CD4-positive, alpha-beta memory T cell (primary cell): ENCODE results near the gene C2orf81. TPM values are rescaled to one million over a fixed set of nuclear protein-coding genes. Genes with fewer than 3 reads are reported as not detected.

Experiments
- CTCF ChIA-PET: fragments of 350-600 bp; sonication (Branson Sonifier 250); formaldehyde crosslinking; loops from one replicate; lab custom pipeline; 2021; ENCODE audit warnings: inconsistent platforms; ENCODE audit not compliant: partially characterized antibody; lab: Charles Lee
- POLR2A ChIA-PET: fragments of 350-600 bp; sonication (Branson Sonifier 250); formaldehyde crosslinking; loops from one replicate; lab custom pipeline; 2021; ENCODE audit not compliant: partially characterized antibody; lab: Charles Lee
- DNase-seq, 5 donors: peaks; one replicate each; pipeline versions ENCODE4 v3.0.0 to v3.0.0-alpha.2; 2020 to 2022; ENCODE audit warnings: mixed read lengths in 1 of 5
- H3K27ac ChIP-seq: one replicate; pipeline ENCODE4 v1.7.0; 2013; ENCODE audit warnings: low read depth, low read length
- H3K27me3 ChIP-seq: 2 replicates; pipeline ENCODE4 v1.7.0; 2013; ENCODE audit warnings: mild to moderate bottlenecking, low read length, moderate library complexity; ENCODE audit not compliant: insufficient read depth
- H3K36me3 ChIP-seq: 2 replicates; pipeline ENCODE4 v1.7.0; 2013; ENCODE audit warnings: mild to moderate bottlenecking, low read length, moderate library complexity; ENCODE audit not compliant: insufficient read depth
- H3K4me1 ChIP-seq: 2 replicates; pipeline ENCODE4 v1.7.0; 2013; ENCODE audit warnings: mild to moderate bottlenecking, low read length, moderate library complexity; ENCODE audit not compliant: insufficient read depth
- H3K4me3 ChIP-seq, 2 donors: one replicate each; pipeline ENCODE4 v1.7.0; 2013; ENCODE audit warnings: low read length in 2 of 2, mild to moderate bottlenecking in 1 of 2
- H3K9me3 ChIP-seq, 2 donors: one replicate each; pipeline ENCODE4 v1.7.0; 2013; ENCODE audit warnings: low read length in 2 of 2, control low read depth in 1 of 2; ENCODE audit not compliant: control insufficient read depth in 1 of 2
- H3K27ac Mint-ChIP-seq, 7 donors: one replicate each; pipeline ENCODE4 v1.8.0; 2020 to 2021; ENCODE audit warnings: mixed read lengths in 7 of 7, mild to moderate bottlenecking in 6 of 7, inconsistent platforms in 3 of 7, moderate library complexity in 3 of 7
- H3K27me3 Mint-ChIP-seq, 2 donors: one replicate each; pipeline ENCODE4 v1.8.0; 2020 to 2021; ENCODE audit warnings: mixed read lengths in 2 of 2
- H3K36me3 Mint-ChIP-seq, 2 donors: one replicate each; pipeline ENCODE4 v1.8.0; 2020 to 2021; ENCODE audit warnings: mixed read lengths in 2 of 2, inconsistent platforms in 1 of 2, mild to moderate bottlenecking in 1 of 2
- H3K4me1 Mint-ChIP-seq, 4 donors: one replicate each; pipeline ENCODE4 v1.8.0; 2020 to 2021; ENCODE audit warnings: mixed read lengths in 4 of 4, mild to moderate bottlenecking in 1 of 4
- H3K4me3 Mint-ChIP-seq, 8 donors: one replicate each; pipeline ENCODE4 v1.8.0; 2020 to 2021; ENCODE audit warnings: mixed read lengths in 8 of 8, mild to moderate bottlenecking in 7 of 8, moderate library complexity in 6 of 8, inconsistent platforms in 3 of 8
- H3K9me3 Mint-ChIP-seq, 8 donors: one replicate each; pipeline ENCODE4 v1.8.0; 2020 to 2021; ENCODE audit warnings: mixed read lengths in 8 of 8, mild to moderate bottlenecking in 5 of 8, inconsistent platforms in 3 of 8, moderate library complexity in 1 of 8
- intact Hi-C: fragments of 100-400 bp; cut with micrococcal nuclease; formaldehyde crosslinking; loops from one replicate; pipeline ENCODE4 v1.15.1; 2023
- polyA plus RNA-seq, 2 donors: library from polyadenylated mRNA; unstranded; fragments of 300-500 nt; fragmentation: Illumina TruSeq; gene quantifications; one replicate each; pipeline ENCODE4 v1.2.3, GENCODE V29; 2021
- total RNA-seq, 2 experiments: library from RNA; stranded (reverse); gene quantifications; one replicate each; pipeline ENCODE4 v1.2.3, GENCODE V29; 2021

C2orf81 gene
- total and polyA plus RNA-seq, 4 experiments from 2014 or later = 1.5 to 7.5 (median 3.4) TPM

DNA sequence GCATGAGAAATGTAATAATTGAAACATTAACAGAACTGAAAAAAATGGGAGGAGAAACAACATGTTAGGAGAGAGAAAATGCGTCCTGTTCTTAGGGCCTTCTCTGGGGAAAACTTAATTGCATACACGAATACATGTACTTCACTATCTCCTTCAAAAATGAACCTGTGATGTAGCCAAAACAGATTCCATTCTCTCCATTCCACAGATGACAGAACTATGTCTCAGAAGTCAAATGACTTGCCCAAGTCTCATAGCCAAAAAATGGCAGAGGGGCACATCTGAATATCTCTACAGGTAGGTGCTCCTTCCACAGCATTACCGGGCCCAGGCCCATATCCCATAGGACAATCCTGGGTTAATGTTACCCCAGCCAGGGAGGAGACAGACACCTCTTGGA, 37.4 kb downstream of the C2orf81 start:
- Mint-ChIP-seq H3K27ac (peak overlapping the region in 1 of 7 donors; percentile 8), H3K4me1 (peaks cover 18 to 37% (median 25%) of the 10 kb centered on the region in 4 donors), H3K4me3 (no peak overlapping the region), H3K27me3 (no peaks in the 10 kb centered on the region), H3K9me3 (no peaks in the 10 kb centered on the region), H3K36me3 (peaks cover 3 to 17% of the 10 kb centered on the region in 2 donors)
- H3K9me3 ChIP-seq = no peaks in the 10 kb centered on the region
- intact Hi-C loops = no loop called here
- H3K27me3 ChIP-seq = no peaks in the 10 kb centered on the region
- H3K36me3 ChIP-seq = peaks cover 3% of the 10 kb centered on the region
- peaks cover 33% of the 10 kb centered on the region for H3K4me1 ChIP-seq
- H3K4me3 ChIP-seq = no peak overlapping the region
- no peak overlapping the region for H3K27ac ChIP-seq
- POLR2A ChIA-PET = no interaction called here
- no peak for DNase-seq
- CTCF ChIA-PET = no interaction called here

- Mint-ChIP-seq H3K27ac (peak overlapping the region in 2 of 7 donors; percentile 1 to 44), H3K36me3 (peaks cover 7 to 23% of the 10 kb centered on the region in 2 donors), H3K9me3 (no peaks in the 10 kb centered on the region), H3K4me3 (no peak overlapping the region), H3K4me1 (peaks cover 21 to 41% (median 30%) of the 10 kb centered on the region in 4 donors), H3K27me3 (no peaks in the 10 kb centered on the region)
- POLR2A ChIA-PET = interaction anchor here (1.0 kb wide), 1 partner anchor 9 kb away, joined by 6 read pairs; no protein-coding TSS in a partner anchor
- Histone ChIP-seq H3K27me3 (no peaks in the 10 kb centered on the region), H3K36me3 (peaks cover 3% of the 10 kb centered on the region), H3K4me3 (no peak overlapping the region), H3K9me3 (no peaks in the 10 kb centered on the region), H3K4me1 (peaks cover 28% of the 10 kb centered on the region), H3K27ac (no peak overlapping the region)
- no peak for DNase-seq
- intact Hi-C loops = no loop called here
- CTCF ChIA-PET = interaction anchor here (2.3 kb wide), 1 partner anchor 8 kb away, joined by 9 read pairs; no protein-coding TSS in a partner anchor
Observed at GRCh38 chr2:74383254-74383653, 38.2 kb downstream of the C2orf81 start.

DNA sequence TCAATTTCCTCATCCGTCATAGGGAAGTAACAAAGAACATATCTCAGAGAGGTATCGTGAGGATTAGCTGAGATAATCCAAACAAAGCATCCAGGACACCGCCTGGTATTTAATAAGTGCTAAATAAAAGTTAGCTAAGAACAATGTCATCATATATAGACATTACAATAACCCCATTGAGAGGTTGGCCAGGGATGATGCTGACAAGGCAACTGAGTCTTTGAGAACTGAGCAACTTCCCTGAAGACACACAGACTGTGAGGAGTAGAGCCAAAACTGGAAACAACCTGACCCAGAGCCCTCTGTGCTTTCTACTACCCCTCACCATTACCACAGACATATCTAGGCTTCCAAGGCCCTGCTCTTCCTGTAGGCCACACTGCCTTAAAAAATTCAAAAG, 39.7 kb downstream of the C2orf81 start:
- no peak for DNase-seq
- CTCF ChIA-PET = interaction anchor here (1.2 to 2.3 kb wide), 2 partner anchors 9 to 208 kb away, joined by 3 to 9 read pairs; no protein-coding TSS in a partner anchor
- Histone ChIP-seq H3K4me3 (no peak overlapping the region), H3K27ac (no peak overlapping the region), H3K4me1 (peaks cover 28% of the 10 kb centered on the region), H3K9me3 (no peaks in the 10 kb centered on the region), H3K27me3 (no peaks in the 10 kb centered on the region), H3K36me3 (peaks cover 15% of the 10 kb centered on the region)
- H3K27ac Mint-ChIP-seq = peak overlapping the region in 4 of 7 donors; percentile 18 to 90 (median 60)
- peaks cover 18 to 35% of the 10 kb centered on the region in 2 donors for H3K36me3 Mint-ChIP-seq
- intact Hi-C loops = no loop called here
- no peaks in the 10 kb centered on the region for H3K27me3 Mint-ChIP-seq
- H3K9me3 Mint-ChIP-seq = no peaks in the 10 kb centered on the region
- peak overlapping the region in 1 of 8 donors; percentile 37 for H3K4me3 Mint-ChIP-seq
- peaks cover 21 to 41% (median 31%) of the 10 kb centered on the region in 4 donors for H3K4me1 Mint-ChIP-seq
- POLR2A ChIA-PET = no interaction called here

GRCh38 chr2:74379851-74380789, 41.3 kb downstream of the C2orf81 start, which contains the start of gene DCTN1:
DCTN1 (minus strand) TSS chr2:74380311; CDS start chr2:74380037, 274 bp downstream.
- Histone ChIP-seq H3K4me3 (peak within 1 kb of the TSS in 1 of 2 donors; percentile 16), H3K36me3 (peaks cover 21% of the 10 kb centered on the region), H3K4me1 (peaks cover 28% of the 10 kb centered on the region), H3K9me3 (no peaks in the 10 kb centered on the region), H3K27ac (no peak within 1 kb of the TSS), H3K27me3 (no peaks in the 10 kb centered on the region)
- no peaks in the 10 kb centered on the region for H3K9me3 Mint-ChIP-seq
- POLR2A ChIA-PET = no interaction called here
- peak within 1 kb of the TSS in 6 of 7 donors; percentile 20 to 81 (median 75) for H3K27ac Mint-ChIP-seq
- H3K4me3 Mint-ChIP-seq = peak within 1 kb of the TSS; percentile 13 to 83 (median 62)
- H3K27me3 Mint-ChIP-seq = no peaks in the 10 kb centered on the region
- CTCF ChIA-PET = interaction anchor here (1.2 kb wide), 1 partner anchor 11 kb away, joined by 4 read pairs; no protein-coding TSS in a partner anchor
- peak in 2 of 5 donors; percentile 5 to 9 for DNase-seq
- H3K36me3 Mint-ChIP-seq = peaks cover 26 to 47% of the 10 kb centered on the region in 2 donors
- intact Hi-C loops = no loop called here
- peaks cover 21 to 41% (median 33%) of the 10 kb centered on the region in 4 donors for H3K4me1 Mint-ChIP-seq

- H3K4me3 Mint-ChIP-seq = no peak overlapping the region
- peaks cover 21% of the 10 kb centered on the region for H3K36me3 ChIP-seq
- H3K36me3 Mint-ChIP-seq = peaks cover 26 to 49% of the 10 kb centered on the region in 2 donors
- H3K9me3 Mint-ChIP-seq = no peaks in the 10 kb centered on the region
- ChIA-PET POLR2A (no interaction called here), CTCF (no interaction called here)
- no peak overlapping the region for H3K4me3 ChIP-seq
- H3K4me1 Mint-ChIP-seq = peaks cover 22 to 38% (median 32%) of the 10 kb centered on the region in 4 donors
- intact Hi-C loops = no loop called here
- no peak overlapping the region for H3K27ac ChIP-seq
- H3K9me3 ChIP-seq = no peaks in the 10 kb centered on the region
- no peak for DNase-seq
- no peaks in the 10 kb centered on the region for H3K27me3 ChIP-seq
- H3K27ac Mint-ChIP-seq = no peak overlapping the region
- H3K27me3 Mint-ChIP-seq = no peaks in the 10 kb centered on the region
- peaks cover 28% of the 10 kb centered on the region for H3K4me1 ChIP-seq
Observed at GRCh38 chr2:74378007-74378406, 43.4 kb downstream of the C2orf81 start.

GRCh38 chr2:74375838-74376237, 45.6 kb downstream of the C2orf81 start:
- peaks cover 0 to 2% (median 0%) of the 10 kb centered on the region in 8 donors for H3K9me3 Mint-ChIP-seq
- H3K4me3 ChIP-seq = no peak overlapping the region
- peaks cover 25% of the 10 kb centered on the region for H3K36me3 ChIP-seq
- H3K27ac Mint-ChIP-seq = peak overlapping the region in 2 of 7 donors; percentile 13 to 72
- H3K36me3 Mint-ChIP-seq = peaks cover 45 to 59% of the 10 kb centered on the region in 2 donors
- H3K27ac ChIP-seq = no peak overlapping the region
- DNase-seq = no peak
- H3K27me3 Mint-ChIP-seq = no peaks in the 10 kb centered on the region
- no peak overlapping the region for H3K4me3 Mint-ChIP-seq
- CTCF ChIA-PET = no interaction called here
- peaks cover 16% of the 10 kb centered on the region for H3K4me1 ChIP-seq
- H3K9me3 ChIP-seq = no peaks in the 10 kb centered on the region
- POLR2A ChIA-PET = no interaction called here
- H3K4me1 Mint-ChIP-seq = peaks cover 16 to 25% (median 21%) of the 10 kb centered on the region in 4 donors
- H3K27me3 ChIP-seq = no peaks in the 10 kb centered on the region
- intact Hi-C loops = no loop called here
